ENCODE measurements around the gene CPSF2.
"Not testable (repeated sequence)": the region's sequence is repeated elsewhere in the genome, so short reads cannot be mapped to it uniquely, and the experiment has no call there.

Gene CPSF2

GRCh38 chr14:92160619-92161018, 38.9 kb downstream of the CPSF2 start:
- DNase-seq, result no peak

DNA sequence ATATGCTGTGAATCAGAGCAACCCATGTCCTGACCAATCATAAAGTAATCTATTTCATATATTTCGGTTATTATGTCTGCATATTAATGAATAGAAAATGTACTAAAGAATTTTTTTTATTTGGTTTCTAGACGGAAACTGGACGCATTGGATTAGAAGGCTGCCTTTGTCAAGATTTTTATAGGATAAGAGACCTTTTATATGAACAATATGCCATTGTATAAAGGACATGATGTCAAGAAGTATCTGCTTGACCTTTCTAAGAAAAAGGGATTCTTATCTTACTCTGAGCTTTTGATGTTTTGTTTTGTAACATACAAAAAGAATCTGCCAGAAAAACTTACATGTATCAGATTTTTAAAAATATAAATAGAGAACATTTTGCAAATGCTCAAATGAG, 39.8 kb downstream of the CPSF2 start:
- no peak for DNase-seq

DNA sequence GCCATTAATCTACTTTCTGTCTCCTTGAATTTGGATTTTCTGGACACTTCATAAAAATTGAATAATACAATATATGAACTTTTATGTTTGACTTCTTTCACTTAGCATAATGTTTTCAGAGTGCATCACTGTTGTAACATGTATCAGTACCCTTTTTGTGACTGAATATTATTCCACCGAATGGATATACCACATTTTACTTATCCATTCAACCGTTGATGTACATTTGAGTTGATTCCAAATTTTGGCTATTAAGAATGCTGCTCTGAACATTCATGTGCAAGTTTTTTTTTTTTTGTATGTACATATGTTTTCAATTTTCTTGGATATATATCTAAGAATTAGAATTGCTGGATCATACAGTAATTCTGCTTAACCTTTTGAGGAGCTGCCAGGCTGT, 43.2 kb downstream of the CPSF2 start:
- DNase-seq, result no peak

DNA sequence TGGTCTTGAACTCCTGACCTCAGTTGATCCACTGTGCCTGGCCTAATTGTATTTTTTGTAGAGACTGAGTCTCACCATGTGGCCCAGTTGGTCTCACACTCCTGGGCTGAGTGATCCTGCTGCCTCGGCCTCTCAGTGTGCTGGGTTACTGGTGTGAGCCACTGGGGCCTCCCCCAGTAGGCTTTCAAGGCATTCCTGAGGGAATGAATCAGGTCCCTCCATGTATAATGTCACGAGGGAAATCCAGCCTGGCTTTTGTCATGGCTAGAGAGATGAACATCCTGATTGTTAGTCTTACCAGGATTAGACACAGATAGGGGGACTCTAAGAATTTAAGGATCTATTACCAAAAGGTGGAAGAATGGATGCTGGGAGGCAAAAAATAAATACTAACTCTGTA, 51.9 kb downstream of the CPSF2 start:
- DNase-seq, result no peak

DNA sequence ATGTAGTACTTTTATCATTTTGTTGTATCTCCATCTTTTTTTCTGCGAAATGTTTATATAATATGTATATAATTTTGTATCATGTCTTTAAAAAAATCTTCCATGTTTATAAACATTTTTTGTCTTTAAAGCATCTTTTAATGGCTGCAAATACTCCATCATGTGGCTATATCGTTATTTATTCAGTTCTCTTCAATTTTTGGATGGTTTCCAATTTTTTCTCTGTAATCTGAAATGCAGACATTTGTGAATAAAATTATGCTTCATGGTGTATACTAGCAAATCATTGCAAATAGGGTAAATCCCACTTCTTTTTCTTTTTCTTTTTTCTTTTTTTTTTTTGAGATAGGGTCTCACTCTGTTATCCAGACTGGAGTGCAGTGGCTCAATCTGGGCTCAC, 54.0 kb downstream of the CPSF2 start:
- DNase-seq, result no peak

- no peak for DNase-seq
Observed at GRCh38 chr14:92176476-92176875, 54.7 kb downstream of the CPSF2 start.

DNA sequence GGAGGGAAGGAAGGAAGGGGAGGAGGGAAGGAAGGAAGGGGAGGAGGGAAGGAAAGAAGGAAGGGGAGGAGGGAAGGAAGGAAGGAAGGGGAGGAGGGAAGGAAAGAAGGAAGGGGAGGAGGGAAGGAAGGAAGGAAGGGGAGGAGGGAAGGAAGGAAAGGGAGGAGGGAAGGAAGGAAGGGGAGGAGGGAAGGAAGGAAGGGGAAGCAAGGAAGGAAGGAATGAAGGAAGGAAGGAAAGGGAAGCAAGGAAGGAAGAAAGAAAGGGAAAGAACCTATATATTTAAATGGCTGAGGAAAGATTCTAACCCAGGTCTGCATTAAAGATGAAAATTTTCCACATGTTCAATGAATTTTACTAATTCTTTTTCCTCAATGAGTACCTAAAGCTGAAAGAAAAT, 57.4 kb downstream of the CPSF2 start:
- not testable (repeated sequence) for DNase-seq

GRCh38 chr14:92185559-92185958, 63.8 kb downstream of the CPSF2 start:
- no peak for DNase-seq

- DNase-seq, result not testable (repeated sequence)
Observed at GRCh38 chr14:92187616-92188015, 65.8 kb downstream of the CPSF2 start.

DNA sequence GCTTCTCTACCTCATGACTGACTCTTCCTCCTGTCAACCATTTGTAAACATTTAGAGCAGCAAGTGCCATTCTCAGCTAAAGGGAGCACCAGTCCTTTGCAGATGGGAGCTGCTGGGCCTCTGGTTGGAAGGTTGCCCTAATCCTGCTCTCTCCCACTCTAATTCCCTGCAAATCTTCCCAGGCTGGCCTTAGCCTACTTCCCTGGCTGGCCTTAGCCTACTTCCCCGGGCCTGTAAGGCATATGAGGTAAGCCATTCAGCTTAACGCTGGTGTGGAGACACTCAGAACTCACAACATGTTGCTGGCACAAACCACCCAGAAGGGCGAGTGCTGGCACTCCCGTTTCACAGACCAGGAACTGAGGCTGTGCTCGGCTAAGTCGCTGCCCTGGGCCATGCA, 69.0 kb downstream of the CPSF2 start:
- DNase-seq, result no peak

DNA sequence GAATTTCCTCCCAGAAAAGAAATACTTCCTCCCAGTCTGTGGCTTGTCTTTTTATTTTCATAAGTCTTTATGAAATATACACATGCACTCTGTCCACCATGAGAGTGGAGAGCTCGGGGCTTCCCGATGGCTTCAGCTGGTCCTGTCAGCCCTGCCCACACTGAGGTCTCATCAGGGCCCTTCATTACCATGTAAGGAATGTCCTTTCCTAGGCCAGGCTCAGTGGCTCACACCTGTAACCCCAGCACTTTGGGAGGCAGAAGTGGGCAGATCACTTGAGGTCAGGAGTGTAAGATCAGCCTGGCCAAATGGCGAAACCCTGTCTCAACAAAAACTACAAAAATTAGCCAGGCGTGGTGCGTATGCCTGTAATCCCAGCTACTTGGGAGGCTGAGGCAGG, 77.0 kb downstream of the CPSF2 start:
- no peak for DNase-seq

DNA sequence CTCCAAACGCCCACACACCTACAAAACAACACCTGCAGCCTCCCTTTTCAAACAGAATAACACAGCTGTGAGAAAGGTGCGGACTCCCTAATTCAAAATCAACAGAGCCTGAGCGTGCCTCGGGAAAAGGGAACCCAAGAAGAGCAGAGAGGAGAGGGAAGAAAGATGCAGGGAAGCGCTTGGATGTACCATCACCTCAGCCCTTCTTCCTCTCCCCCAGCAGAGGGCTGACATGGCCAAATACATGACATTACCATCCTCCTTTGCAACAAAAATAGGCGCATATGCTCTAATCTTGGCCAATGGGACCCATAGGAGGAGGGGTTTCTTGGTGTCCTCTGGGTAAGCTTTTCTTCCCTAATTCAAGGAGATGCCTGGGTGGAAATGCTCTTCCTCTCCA, 78.0 kb downstream of the CPSF2 start:
- DNase-seq, result no peak

DNA sequence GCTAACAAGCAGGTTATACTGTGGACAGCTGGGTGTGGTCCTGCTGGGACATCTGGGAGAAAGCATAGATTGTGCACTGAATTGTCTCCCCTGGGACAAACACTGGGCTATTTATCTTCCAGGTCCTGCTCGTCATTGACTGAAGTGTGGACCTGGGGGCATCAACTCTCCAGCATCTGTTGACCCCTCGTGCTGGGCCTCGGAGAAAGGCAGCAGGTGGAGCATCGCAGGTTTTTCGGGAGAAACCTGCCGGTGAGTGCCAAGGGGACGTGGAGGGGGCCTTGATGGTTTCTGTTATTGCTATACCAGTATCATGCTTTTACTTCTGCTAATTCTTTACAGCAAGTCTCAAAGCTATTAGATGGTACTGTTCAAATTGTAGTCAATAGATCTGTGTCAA, 81.3 kb downstream of the CPSF2 start:
- no peak for DNase-seq

GRCh38 chr14:92204792-92205191, 83.0 kb downstream of the CPSF2 start:
- DNase-seq, result no peak

DNA sequence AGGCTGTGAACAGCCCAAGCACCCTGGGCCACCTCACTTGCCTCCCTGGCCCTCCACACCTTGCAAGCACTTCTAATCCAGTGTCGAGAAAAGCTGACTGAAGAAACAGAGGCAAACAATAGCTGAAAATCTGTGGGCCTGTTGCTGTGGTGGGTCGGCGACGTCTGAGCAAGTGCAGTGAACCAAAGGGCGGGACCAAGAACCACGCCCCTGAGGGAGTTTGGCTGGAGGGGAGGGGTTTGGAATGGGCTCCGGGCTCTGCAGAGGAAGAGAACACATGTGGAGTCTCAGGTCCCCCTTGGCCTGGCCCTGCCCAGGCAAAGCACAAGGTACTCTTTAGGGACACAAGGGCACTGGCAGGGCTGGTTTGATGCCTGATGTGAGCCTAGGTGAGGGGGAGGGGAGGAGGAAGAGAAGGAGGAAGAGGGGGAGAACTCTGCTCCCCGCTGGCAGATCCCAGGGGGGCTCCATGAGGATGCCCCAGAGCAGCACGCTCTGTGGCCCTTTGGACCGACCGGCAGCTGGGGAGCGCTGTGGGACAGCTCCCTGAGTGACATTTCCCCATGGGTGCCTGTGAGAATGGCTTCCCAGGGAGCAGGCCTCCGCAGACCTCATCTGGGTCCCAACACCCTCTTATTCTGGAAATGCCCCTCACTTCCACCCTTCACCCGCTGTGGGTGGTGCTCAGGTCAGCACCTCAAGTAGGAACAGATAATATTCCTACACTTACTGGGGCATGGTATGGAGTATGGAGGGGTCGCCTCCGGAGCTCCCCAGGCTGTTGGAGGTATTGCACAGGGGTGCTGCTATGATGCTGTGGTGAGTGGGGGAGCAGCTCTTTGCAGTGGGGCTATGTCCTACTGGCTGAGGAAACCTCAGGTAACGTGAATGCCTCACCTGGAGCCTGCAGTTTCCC, 85.5 kb downstream of the CPSF2 start:
- DNase-seq, result no peak

DNA sequence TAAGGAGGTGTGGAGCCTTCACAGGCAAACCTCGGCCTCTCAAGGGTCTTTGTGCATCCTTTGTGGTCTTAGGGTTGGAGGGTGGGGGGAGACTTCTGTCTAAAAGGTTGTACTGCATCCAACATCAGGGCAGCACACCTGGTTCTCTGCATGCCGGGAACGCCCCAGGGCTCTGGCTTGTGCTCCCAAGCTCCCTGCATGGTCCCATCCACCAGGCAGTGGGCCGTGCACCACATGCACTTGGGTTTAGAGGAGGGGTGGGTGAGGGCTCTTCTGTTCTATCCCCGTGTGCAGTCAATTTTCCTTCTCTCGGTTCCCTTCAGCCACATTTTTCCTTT, 86.1 kb downstream of the CPSF2 start:
- DNase-seq, result no peak

- DNase-seq, result no peak
Observed at GRCh38 chr14:92209141-92209540, 87.4 kb downstream of the CPSF2 start.

- not testable (repeated sequence) for DNase-seq
Observed at GRCh38 chr14:92213125-92213524, 91.4 kb downstream of the CPSF2 start.

DNA sequence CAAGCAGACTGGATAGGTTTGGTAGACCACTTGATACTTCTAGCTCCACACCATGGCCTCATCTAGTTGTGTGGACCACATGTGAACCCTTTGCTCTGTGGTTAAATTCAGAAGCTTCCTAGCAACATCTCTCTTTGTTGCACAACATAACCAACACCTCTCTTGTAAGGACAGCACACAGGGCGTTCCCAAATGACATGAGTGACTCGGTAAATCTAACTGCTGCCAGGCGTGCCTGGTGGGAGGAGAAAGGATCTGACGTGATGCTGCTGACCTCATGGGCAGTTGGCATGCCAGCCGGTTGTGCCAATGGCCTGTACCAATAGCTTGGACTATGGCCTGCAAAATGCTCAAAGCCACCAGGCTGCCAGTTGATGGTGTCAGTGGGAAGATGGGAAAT, 93.8 kb downstream of the CPSF2 start:
- no peak for DNase-seq

GRCh38 chr14:92217936-92218335, 96.2 kb downstream of the CPSF2 start:
- DNase-seq, result no peak

Measured in activated CD4-positive, alpha-beta T cell treated with anti-CD3 and anti-CD28 coated beads, Interleukin-2, Interleukin-6, amounts not matched to agents 100 ng/mL and 50 ng/mL, durations not matched to agents 16 hours and 8 hours (primary cell).